PC-9 (cell line): Measurements from ENCODE around the gene PHF23.
"Not testable (repeated sequence)": the region's sequence is repeated elsewhere in the genome, so short reads cannot be mapped to it uniquely, and the experiment has no call there.

ENCODE experiments used
- EZH2 ChIP-seq: fragments of 200-600 bp; sonication (generic); IDR thresholded peaks from 2 replicates; pipeline ENCODE4 v1.8.0; 2017; ENCODE audit warnings: antibody characterized with exemption, low read depth
- TF ChIP-seq, protein P1 (sequence below): fragments of 200-600 bp; sonication (generic); conservative IDR thresholded peaks from 2 replicates; pipeline ENCODE4 v1.6.1; 2017; ENCODE audit warnings: mixed run types, antibody characterized with exemption, mild to moderate bottlenecking, moderate library complexity

DNA sequence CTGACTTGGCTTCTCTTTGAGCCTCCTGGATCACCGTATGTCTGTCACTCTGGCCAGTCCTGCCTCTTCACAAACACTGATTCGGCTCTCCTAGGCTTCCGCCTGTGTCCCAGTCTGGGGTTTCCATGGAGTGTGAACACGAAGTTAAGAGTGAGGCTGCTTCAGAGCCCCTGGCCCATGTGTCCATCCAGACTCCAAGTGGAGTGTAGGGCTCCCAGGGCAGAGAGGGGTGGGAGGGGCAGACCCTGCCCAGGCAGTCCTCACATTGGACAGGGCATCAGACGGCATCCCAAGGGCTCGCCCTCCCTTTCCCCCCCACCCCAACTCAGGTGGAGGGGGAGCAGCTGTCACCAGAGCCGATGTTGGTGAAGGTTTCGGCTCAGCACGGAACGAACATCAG is 4.6 kb upstream of the PHF23 start:
- TF ChIP-seq EZH2: not testable (repeated sequence)
- TF ChIP-seq, protein P1, sequence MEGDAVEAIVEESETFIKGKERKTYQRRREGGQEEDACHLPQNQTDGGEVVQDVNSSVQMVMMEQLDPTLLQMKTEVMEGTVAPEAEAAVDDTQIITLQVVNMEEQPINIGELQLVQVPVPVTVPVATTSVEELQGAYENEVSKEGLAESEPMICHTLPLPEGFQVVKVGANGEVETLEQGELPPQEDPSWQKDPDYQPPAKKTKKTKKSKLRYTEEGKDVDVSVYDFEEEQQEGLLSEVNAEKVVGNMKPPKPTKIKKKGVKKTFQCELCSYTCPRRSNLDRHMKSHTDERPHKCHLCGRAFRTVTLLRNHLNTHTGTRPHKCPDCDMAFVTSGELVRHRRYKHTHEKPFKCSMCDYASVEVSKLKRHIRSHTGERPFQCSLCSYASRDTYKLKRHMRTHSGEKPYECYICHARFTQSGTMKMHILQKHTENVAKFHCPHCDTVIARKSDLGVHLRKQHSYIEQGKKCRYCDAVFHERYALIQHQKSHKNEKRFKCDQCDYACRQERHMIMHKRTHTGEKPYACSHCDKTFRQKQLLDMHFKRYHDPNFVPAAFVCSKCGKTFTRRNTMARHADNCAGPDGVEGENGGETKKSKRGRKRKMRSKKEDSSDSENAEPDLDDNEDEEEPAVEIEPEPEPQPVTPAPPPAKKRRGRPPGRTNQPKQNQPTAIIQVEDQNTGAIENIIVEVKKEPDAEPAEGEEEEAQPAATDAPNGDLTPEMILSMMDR: not testable (repeated sequence)
